Left renal cortex interstitium (tissue), 4 donors: Measurements from ENCODE around the gene VWA2. TPM values are rescaled to one million over a fixed set of nuclear protein-coding genes. Genes with fewer than 3 reads are reported as not detected.

Source experiments
- DNase-seq, 4 donors: peaks; one replicate each; pipeline ENCODE4 v3.0.0-alpha.2; 2013; ENCODE audit warnings: low read depth in 4 of 4, low spot score in 2 of 4, missing footprints in 1 of 4
- polyA plus RNA-seq, 4 donors: library from polyadenylated mRNA; unstranded; fragments of 120-200 nt; gene quantifications; one replicate each; pipeline ENCODE4 v1.2.1, GENCODE V29; 2013; ENCODE audit not compliant: insufficient read length in 4 of 4

Gene VWA2
- polyA plus RNA-seq, 4 donors, result 2.0 to 3.2 (median 2.5) TPM

GRCh38 chr10:114293075-114293474 lies 54.0 kb downstream of the VWA2 start:
- no peak for DNase-seq

GRCh38 chr10:114294549-114294948 lies 55.5 kb downstream of the VWA2 start:
- no peak for DNase-seq

GRCh38 chr10:114295393-114295792 lies 56.3 kb downstream of the VWA2 start:
- DNase-seq, result no peak

GRCh38 chr10:114297136-114297705 lies 58.2 kb downstream of the VWA2 start:
- no peak for DNase-seq

GRCh38 chr10:114300036-114300645 lies 61.1 kb downstream of the VWA2 start:
- DNase-seq, result no peak

- no peak for DNase-seq
These were observed 62.1 kb downstream of the VWA2 start for GRCh38 chr10:114301177-114301576.

GRCh38 chr10:114301951-114302710 lies 63.1 kb downstream of the VWA2 start:
- no peak for DNase-seq

GRCh38 chr10:114303556-114303955 lies 64.5 kb downstream of the VWA2 start:
- DNase-seq, result no peak

GRCh38 chr10:114304017-114304570 lies 65.0 kb downstream of the VWA2 start:
- DNase-seq, result peak; percentile 81 to 91 (median 81)

GRCh38 chr10:114304571-114305421 lies 65.7 kb downstream of the VWA2 start:
- DNase-seq, result peak; percentile 22 to 59 (median 49)

GRCh38 chr10:114305521-114305925 lies 66.5 kb downstream of the VWA2 start:
- no peak for DNase-seq

- no peak for DNase-seq
These were observed 67.3 kb downstream of the VWA2 start for GRCh38 chr10:114306116-114306973.

- DNase-seq, result no peak
These were observed 68.7 kb downstream of the VWA2 start for GRCh38 chr10:114307731-114308130.

GRCh38 chr10:114308531-114309363 lies 69.7 kb downstream of the VWA2 start:
- DNase-seq, result no peak

- DNase-seq, result no peak
These were observed 70.3 kb downstream of the VWA2 start for GRCh38 chr10:114309364-114309651.

- DNase-seq, result no peak
These were observed 71.3 kb downstream of the VWA2 start for GRCh38 chr10:114310346-114310745.

GRCh38 chr10:114311023-114311422 lies 72.0 kb downstream of the VWA2 start:
- DNase-seq, result no peak

- no peak for DNase-seq
These were observed 72.6 kb downstream of the VWA2 start for GRCh38 chr10:114311496-114312209.
